Astrocyte (in vitro differentiated cells and primary cell): Measurements from ENCODE around the gene GOLIM4.

Experiments used
- EZH2 ChIP-seq: IDR thresholded peaks from 2 replicates; pipeline ENCODE4 v1.6.1; 2012; ENCODE audit warnings: mild to moderate bottlenecking, low read length, inconsistent platforms; ENCODE audit not compliant: insufficient read depth
- TF ChIP-seq, protein P1 (sequence below): IDR thresholded peaks from 2 replicates; pipeline ENCODE4 v1.5.1; 2011; ENCODE audit warnings: low read depth, mild to moderate bottlenecking, inconsistent platforms, low read length, moderate library complexity; ENCODE audit not compliant: insufficient read depth

- no peak for TF ChIP-seq EZH2
- TF ChIP-seq, protein P1, sequence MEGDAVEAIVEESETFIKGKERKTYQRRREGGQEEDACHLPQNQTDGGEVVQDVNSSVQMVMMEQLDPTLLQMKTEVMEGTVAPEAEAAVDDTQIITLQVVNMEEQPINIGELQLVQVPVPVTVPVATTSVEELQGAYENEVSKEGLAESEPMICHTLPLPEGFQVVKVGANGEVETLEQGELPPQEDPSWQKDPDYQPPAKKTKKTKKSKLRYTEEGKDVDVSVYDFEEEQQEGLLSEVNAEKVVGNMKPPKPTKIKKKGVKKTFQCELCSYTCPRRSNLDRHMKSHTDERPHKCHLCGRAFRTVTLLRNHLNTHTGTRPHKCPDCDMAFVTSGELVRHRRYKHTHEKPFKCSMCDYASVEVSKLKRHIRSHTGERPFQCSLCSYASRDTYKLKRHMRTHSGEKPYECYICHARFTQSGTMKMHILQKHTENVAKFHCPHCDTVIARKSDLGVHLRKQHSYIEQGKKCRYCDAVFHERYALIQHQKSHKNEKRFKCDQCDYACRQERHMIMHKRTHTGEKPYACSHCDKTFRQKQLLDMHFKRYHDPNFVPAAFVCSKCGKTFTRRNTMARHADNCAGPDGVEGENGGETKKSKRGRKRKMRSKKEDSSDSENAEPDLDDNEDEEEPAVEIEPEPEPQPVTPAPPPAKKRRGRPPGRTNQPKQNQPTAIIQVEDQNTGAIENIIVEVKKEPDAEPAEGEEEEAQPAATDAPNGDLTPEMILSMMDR, result peak; percentile 65
Measured at GRCh38 chr3:168040607-168041208, 55.0 kb downstream of the GOLIM4 start.
